H1 (cell line): ENCODE results near the gene SLC27A5. TPM values are rescaled to one million over a fixed set of nuclear protein-coding genes. Genes with fewer than 3 reads are reported as not detected.

Experiments
- CTCF ChIA-PET: fragments of 300-600 bp; sonication (Branson Sonifier 250); formaldehyde crosslinking; loops from one replicate; lab custom pipeline; 2021; ENCODE audit not compliant: partially characterized antibody; lab: Charles Lee
- POLR2A ChIA-PET: fragments of 300-600 bp; sonication (Branson Sonifier 250); formaldehyde crosslinking; loops from one replicate; lab custom pipeline; 2021; ENCODE audit warnings: inconsistent platforms; ENCODE audit not compliant: partially characterized antibody; lab: Charles Lee
- DNase-seq, 2 experiments: peaks; one replicate each; pipeline versions ENCODE4 v3.0.0 to v3.0.0-alpha.2; 2010 to 2022; ENCODE audit warnings: low spot score in 2 of 2, low read depth in 1 of 2, mixed read lengths in 1 of 2
- FAIRE-seq: peaks from 2 replicates; lab custom pipeline; 2011; peaks lifted over from hg19 to GRCh38; lab: Jason Lieb, UNC
- H2AFZ ChIP-seq: 2 replicates; pipeline ENCODE4 v1.8.1; 2012; ENCODE audit warnings: low read length, inconsistent platforms
- H2AK5ac ChIP-seq: 2 replicates; pipeline ENCODE4 v1.6.1; 2013; ENCODE audit warnings: low read depth, low read length
- H2BK120ac ChIP-seq: replicated peaks from 2 replicates; pipeline ENCODE3; 2013; ENCODE audit warnings: low read depth, low read length, inconsistent platforms
- H2BK12ac ChIP-seq: 2 replicates; pipeline ENCODE4 v1.6.1; 2013; ENCODE audit warnings: low read depth, low read length
- H2BK15ac ChIP-seq: 2 replicates; pipeline ENCODE4 v1.6.1; 2013; ENCODE audit warnings: low read length
- H2BK20ac ChIP-seq: 2 replicates; pipeline ENCODE4 v1.6.1; 2013; ENCODE audit warnings: low read length
- H2BK5ac ChIP-seq: 2 replicates; pipeline ENCODE4 v1.6.1; 2013; ENCODE audit warnings: low read depth, low read length
- H3K14ac ChIP-seq: 2 replicates; pipeline ENCODE4 v1.6.1; 2013; ENCODE audit warnings: inconsistent platforms; ENCODE audit not compliant: insufficient read length
- H3K18ac ChIP-seq: 2 replicates; pipeline ENCODE4 v1.6.1; 2013; ENCODE audit warnings: low read length; ENCODE audit errors: extremely low read depth
- H3K23ac ChIP-seq: 2 replicates; pipeline ENCODE4 v1.6.1; 2013; ENCODE audit warnings: inconsistent platforms; ENCODE audit not compliant: insufficient read length
- H3K23me2 ChIP-seq: 2 replicates; pipeline ENCODE4 v1.6.1; 2013; ENCODE audit warnings: low read depth, low read length
- H3K27ac ChIP-seq: 2 replicates; pipeline ENCODE4 v1.6.1; 2011; ENCODE audit warnings: low read depth, low read length, inconsistent platforms
- H3K27me3 ChIP-seq, 4 experiments: replicated peaks in 1 of 4; 1 replicate in 1 of 4; 2 replicates in 3 of 4; pipeline versions ENCODE4 v1.6.1 to v1.8.1; 2011 to 2013; ENCODE audit warnings: low read length in 3 of 4, mild to moderate bottlenecking in 3 of 4, inconsistent platforms in 2 of 4, mixed read lengths in 2 of 4, moderate library complexity in 1 of 4; ENCODE audit not compliant: control insufficient read depth in 3 of 4, insufficient read depth in 3 of 4; ENCODE audit errors: extremely low read depth in 1 of 4
- H3K36me3 ChIP-seq, 4 experiments: 2 replicates each; pipeline versions ENCODE4 v1.6.1 to v1.8.1; 2011 to 2013; ENCODE audit warnings: mild to moderate bottlenecking in 4 of 4, low read length in 3 of 4, moderate library complexity in 2 of 4, control low read depth in 1 of 4, inconsistent platforms in 1 of 4; ENCODE audit not compliant: insufficient read depth in 4 of 4, control insufficient read depth in 2 of 4
- H3K4ac ChIP-seq: replicated peaks from 2 replicates; pipeline ENCODE3; 2013; ENCODE audit warnings: low read length, low read depth, mixed read lengths, inconsistent platforms; ENCODE audit not compliant: insufficient read length
- H3K4me1 ChIP-seq, 4 experiments: replicated peaks in 1 of 4; 1 replicate in 1 of 4; 2 replicates in 3 of 4; pipeline versions ENCODE4 v1.6.1 to v1.8.1; 2011 to 2013; ENCODE audit warnings: low read length in 3 of 4, inconsistent platforms in 2 of 4, mixed read lengths in 1 of 4; ENCODE audit not compliant: insufficient read depth in 4 of 4, control insufficient read depth in 3 of 4
- H3K4me2 ChIP-seq, 2 experiments: 2 replicates each; pipeline versions ENCODE4 v1.6.1 to v1.8.1; 2011 to 2013; ENCODE audit warnings: low read depth in 2 of 2, low read length in 2 of 2, control low read depth in 1 of 2, inconsistent platforms in 1 of 2, mild to moderate bottlenecking in 1 of 2; ENCODE audit not compliant: insufficient read depth in 1 of 2
- H3K4me3 ChIP-seq, 4 experiments: fragments of 200-600, 300-600 bp in 1 of 4; sonication (generic), shearing (Covaris generic), sonication (Bioruptor Twin) in 1 of 4; 2 replicates each; pipeline versions ENCODE4 v1.5.1 to v1.8.1; 2011 to 2016; ENCODE audit warnings: low read length in 4 of 4, low read depth in 3 of 4, control low read depth in 2 of 4, inconsistent platforms in 2 of 4, mild to moderate bottlenecking in 2 of 4, mixed read lengths in 1 of 4, moderate library complexity in 1 of 4; ENCODE audit not compliant: insufficient read depth in 2 of 4; ENCODE audit errors: extremely low read depth in 1 of 4
- H3K56ac ChIP-seq: replicated peaks from 2 replicates; pipeline ENCODE3; 2013; ENCODE audit warnings: low read depth, mild to moderate bottlenecking, mixed read lengths, low read length, inconsistent platforms; ENCODE audit not compliant: insufficient read length
- H3K79me1 ChIP-seq: 2 replicates; pipeline ENCODE4 v1.6.1; 2013; ENCODE audit warnings: low read depth, low read length, control low read depth
- H3K79me2 ChIP-seq, 2 experiments: 2 replicates each; pipeline versions ENCODE4 v1.6.1 to v1.8.1; 2012 to 2013; ENCODE audit warnings: low read length in 2 of 2, mild to moderate bottlenecking in 2 of 2, inconsistent platforms in 1 of 2; ENCODE audit not compliant: insufficient read depth in 2 of 2, control insufficient read depth in 1 of 2
- H3K9ac ChIP-seq, 4 experiments: replicated peaks in 1 of 4; 1 replicate in 1 of 4; 2 replicates in 3 of 4; pipeline versions ENCODE4 v1.6.1 to v1.8.1; 2011 to 2013; ENCODE audit warnings: low read depth in 3 of 4, low read length in 3 of 4, control low read depth in 2 of 4, mild to moderate bottlenecking in 2 of 4, moderate library complexity in 2 of 4, inconsistent platforms in 1 of 4; ENCODE audit errors: extremely low read depth in 1 of 4
- H3K9me3 ChIP-seq, 2 experiments: 2 replicates each; pipeline versions ENCODE4 v1.6.1 to v1.8.1; 2012 to 2013; ENCODE audit warnings: mild to moderate bottlenecking in 2 of 2, moderate library complexity in 2 of 2, control low read depth in 1 of 2, inconsistent platforms in 1 of 2, low read depth in 1 of 2, low read length in 1 of 2, mixed read lengths in 1 of 2; ENCODE audit not compliant: insufficient read depth in 2 of 2
- H4K20me1 ChIP-seq, 2 experiments: replicated peaks in 1 of 2; 2 replicates each; pipeline versions ENCODE3 to v1.8.1; 2011 to 2013; ENCODE audit warnings: inconsistent platforms in 2 of 2, low read length in 2 of 2, mild to moderate bottlenecking in 1 of 2; ENCODE audit not compliant: insufficient read depth in 2 of 2, control insufficient read depth in 1 of 2
- H4K5ac ChIP-seq: 2 replicates; pipeline ENCODE4 v1.6.1; 2013; ENCODE audit warnings: low read length, low read depth, mixed read lengths, inconsistent platforms; ENCODE audit not compliant: insufficient read length
- H4K8ac ChIP-seq: 2 replicates; pipeline ENCODE4 v1.8.0; 2013; ENCODE audit warnings: mild to moderate bottlenecking, moderate library complexity, low read length, inconsistent platforms; ENCODE audit not compliant: insufficient read depth; ENCODE audit errors: extremely low read depth
- H4K91ac ChIP-seq: replicated peaks from 2 replicates; pipeline ENCODE3; 2013; ENCODE audit warnings: low read length, mixed read lengths, inconsistent platforms; ENCODE audit not compliant: insufficient read length
- CHD2 ChIP-seq: IDR thresholded peaks from 2 replicates; pipeline ENCODE4 v1.6.1; 2012; ENCODE audit warnings: low read length, improper control_type of control experiment
- E2F6 ChIP-seq: IDR thresholded peaks from 2 replicates; pipeline ENCODE4 v1.6.1; 2012; ENCODE audit warnings: inconsistent platforms
- GTF2F1 ChIP-seq: IDR thresholded peaks from 2 replicates; pipeline ENCODE4 v1.6.1; 2012; ENCODE audit warnings: low read depth, low read length, improper control_type of control experiment, borderline replicate concordance
- RXRA ChIP-seq: IDR thresholded peaks from 2 replicates; pipeline ENCODE4 v1.6.1; 2011; ENCODE audit warnings: low read depth, mild to moderate bottlenecking, low read length, moderate library complexity; ENCODE audit not compliant: insufficient read depth
- SIRT6 ChIP-seq: IDR thresholded peaks from one replicate; pipeline ENCODE4 v1.7.1; 2012; ENCODE audit warnings: low read length, inconsistent platforms
- USF2 ChIP-seq: IDR thresholded peaks from 2 replicates; pipeline ENCODE4 v1.6.1; 2011; ENCODE audit warnings: low read length, improper control_type of control experiment
- WGBS, 2 experiments: shearing (Covaris generic) in 1 of 2; methylation state at CpG; one replicate each; pipeline versions ENCODE4 v1.1.6 to v1.1.7; 2013 to 2015; ENCODE audit warnings: low lambda C conversion rate in 2 of 2, mixed read lengths in 2 of 2, inconsistent platforms in 1 of 2, low coverage in 1 of 2, missing lambda C conversion rate in 1 of 2; ENCODE audit not compliant: insufficient replicate concordance in 2 of 2, insufficient coverage in 1 of 2, insufficient read length in 1 of 2; ENCODE audit errors: extremely low coverage in 1 of 2, missing lambda C conversion rate in 1 of 2; 5-methylcytosine and 5-hydroxymethylcytosine counted together
- long read RNA-seq, 2 experiments: library from RNA in 1 of 2; library from capped mRNA in 1 of 2; stranded (forward); transcript quantifications; one replicate each; pipeline ENCODE4 v2.0.0, GENCODE V29; 2021; ENCODE audit warnings: inconsistent platforms in 1 of 2
- polyA minus RNA-seq, 3 experiments: library from RNA; depleted of rRNA, polyadenylated mRNA; stranded (reverse); fragments of >200 nt; gene quantifications; 1 replicate in 2 of 3; 2 replicates in 1 of 3; pipeline ENCODE4 v1.2.3, GENCODE V29; 2011
- polyA plus RNA-seq, 7 experiments: library from polyadenylated mRNA; depleted of rRNA in 3 of 7; stranded (reverse) in 5 of 7; unstranded in 2 of 7; fragments of >200 nt in 5 of 7; fragments of 200-250 nt in 2 of 7; gene quantifications; 1 replicate in 5 of 7; 2 replicates in 1 of 7; 4 replicates in 1 of 7; pipeline versions ENCODE4 v1.2.1 to v1.2.3, GENCODE V29; 2011 to 2013; ENCODE audit warnings: missing spikeins in 2 of 7, mixed read lengths in 2 of 7
- total RNA-seq: library from RNA; stranded (reverse); fragmentation: NEBNext Ultra II Directional; extraction: Animal tissue kit (Norgen Biotek cat#: 25700); gene quantifications from 2 replicates; pipeline ENCODE4 v1.2.1, GENCODE V29; 2021

Gene SLC27A5
- 20.7 and 25.1 TPM in 2 replicates for total RNA-seq
- 80.5 and 95.9 TPM in 2 replicates for polyA plus RNA-seq (2011; rRNA removed)
- 69.6 TPM for polyA plus RNA-seq (2011; cell fraction: cytosol; rRNA removed)
- polyA plus RNA-seq (2011; cell fraction: nucleus; rRNA removed) = 68.5 TPM
- polyA plus RNA-seq (2012, experiment 1 of 2) = 39.9 to 57.6 TPM (median 48.9 TPM) in 4 replicates
- 53.5 TPM for polyA plus RNA-seq (2012, experiment 2 of 2)
- polyA plus RNA-seq (2013, experiment 1 of 2) = 30.3 TPM
- polyA plus RNA-seq (2013, experiment 2 of 2) = 31.5 TPM
- 34.0 and 38.3 TPM in 2 replicates for polyA minus RNA-seq (2011; rRNA and poly(A)+ RNA removed)
- 10.1 TPM for polyA minus RNA-seq (2011; cell fraction: cytosol; rRNA and poly(A)+ RNA removed)
- polyA minus RNA-seq (2011; cell fraction: nucleus; rRNA and poly(A)+ RNA removed) = 16.9 TPM
- long read RNA-seq, experiment 1, transcript SLC27A5-204 (3 exons, 643 nt) = major isoform, 19 of 22 reads
- long read RNA-seq, experiment 1, partial matches to known transcripts = 0 of 22 reads
- long read RNA-seq, experiment 1, other reads (novel, unspliced or antisense) = 0 of 22 reads
- long read RNA-seq, experiment 2, partial matches to known transcripts = 1 of 4 reads
- long read RNA-seq, experiment 2, other reads (novel, unspliced or antisense) = 1 of 4 reads

- CTCF ChIA-PET = no interaction called here
Measured at GRCh38 chr19:58511353-58512208, at the start of gene SLC27A5. Gene SLC27A5, minus strand, starts transcription at chr19:58511992. Its CDS starts 37 bp downstream, at chr19:58511955.

More at GRCh38 chr19:58511353-58512208, at the start of gene SLC27A5:
- Histone ChIP-seq H2BK120ac (no peak within 1 kb of the TSS), H3K4me1 (peaks cover 0 to 18% (median 11%) of the 10 kb centered on the region in 4 experiments; a peak in 6 of 7 replicates), H3K79me1 (peaks cover 2% of the 10 kb centered on the region; the same call in 1 of the 2 replicates), H3K4me2 (no peak within 1 kb of the TSS), H3K14ac (no peak within 1 kb of the TSS), H3K79me2 (peaks cover 0 to 2% of the 10 kb centered on the region in 2 experiments; a peak in 1 of 4 replicates), H2BK12ac (no peak within 1 kb of the TSS), H3K27ac (no peak within 1 kb of the TSS), H3K27me3 (no peaks in the 10 kb centered on the region), H3K18ac (no peak within 1 kb of the TSS), H3K9ac (no peak within 1 kb of the TSS), H3K23me2 (peaks cover 4% of the 10 kb centered on the region; the same call in 1 of the 2 replicates), H3K4me3 (no peak within 1 kb of the TSS), H2BK5ac (no peak within 1 kb of the TSS), H3K23ac (no peak within 1 kb of the TSS), H3K9me3 (no peaks in the 10 kb centered on the region; a peak in 1 of 4 replicates), H4K5ac (no peak within 1 kb of the TSS), H2AFZ (no peak within 1 kb of the TSS), H4K8ac (no peak within 1 kb of the TSS), H2BK20ac (no peak within 1 kb of the TSS), H3K4ac (no peak within 1 kb of the TSS), H4K20me1 (no peaks in the 10 kb centered on the region), H2BK15ac (no peak within 1 kb of the TSS), H3K56ac (no peak within 1 kb of the TSS), H4K91ac (no peak within 1 kb of the TSS), H2AK5ac (peak within 1 kb of the TSS; percentile 16; the same call in 1 of the 2 replicates), H3K36me3 (peaks cover 0 to 1% (median 0%) of the 10 kb centered on the region in 4 experiments; a peak in 1 of 8 replicates)
- DNase-seq (no peak), FAIRE-seq (no peak)
- no peak for TF ChIP-seq RXRA
- no peak for TF ChIP-seq E2F6
- no peak for TF ChIP-seq USF2
- no peak for TF ChIP-seq CHD2
- TF ChIP-seq SIRT6 = no peak
- TF ChIP-seq GTF2F1 = no peak
- POLR2A ChIA-PET = interaction anchor here (1.1 to 21.3 kb wide), 6 partner anchors 8 to 50 kb away, joined by 3 to 650 read pairs (median 6); partner anchors contain the start of genes CHMP2A, TRIM28, UBE2M and ZBTB45
- WGBS, 2 experiments = 86% methylated on average over 21 of the region's 25 CpGs; no CpG with 5 or more reads in 1 of the 2 experiments
